GM12878 (cell line): ENCODE measurements around the gene IL22. TPM values are rescaled to one million over a fixed set of nuclear protein-coding genes. Genes with fewer than 3 reads are reported as not detected.

Experiments
- ATAC-seq: fragments of 200-7000 bp; cut with Tn5 transposase; 3 replicates; pipeline ENCODE4 v1.9.1; 2020; ENCODE audit warnings: mild to moderate bottlenecking, moderate library complexity
- BruUV-seq: library from RNA; stranded (reverse); fragments of 400-500 nt; replicated peaks from 2 replicates; lab custom pipeline; 2021; lab: Mats Ljungman, UMichigan
- CTCF ChIA-PET: fragments of 300-600 bp; sonication (Branson Sonifier 250); formaldehyde crosslinking; extraction: SDS; loops from one replicate; lab custom pipeline; 2021; ENCODE audit warnings: inconsistent platforms; lab: Yijun Ruan, JAX
- POLR2A ChIA-PET: fragments of 350-600 bp; formaldehyde crosslinking; extraction: SDS; loops from one replicate; lab custom pipeline; 2021; ENCODE audit warnings: inconsistent platforms; lab: Charles Lee
- RAD21 ChIA-PET: fragments of 300-600 bp; sonication (Branson Sonifier 250); formaldehyde crosslinking; loops from one replicate; lab custom pipeline; 2023; ENCODE audit warnings: antibody characterized with exemption; ENCODE audit not compliant: unreplicated experiment; lab: Charles Lee
- SMC1A ChIA-PET: fragments of 300-600 bp; sonication (Branson Sonifier 250); formaldehyde crosslinking; loops from one replicate; lab custom pipeline; 2023; ENCODE audit not compliant: unreplicated experiment, uncharacterized antibody; lab: Charles Lee
- DNase-seq: peaks from one replicate; pipeline ENCODE4 v3.0.0-alpha.2; 2011; ENCODE audit warnings: low read depth, low spot score
- FAIRE-seq: peaks from 3 replicates; lab custom pipeline; 2011; peaks lifted over from hg19 to GRCh38; lab: Jason Lieb, UNC
- H2AFZ ChIP-seq: 2 replicates; pipeline ENCODE4 v1.6.0; 2011; ENCODE audit warnings: low read depth, low read length, control low read depth; ENCODE audit not compliant: control insufficient read depth
- H3K27ac ChIP-seq: 2 replicates; pipeline ENCODE4 v1.5.1; 2011; ENCODE audit warnings: control low read depth; ENCODE audit not compliant: control insufficient read depth, insufficient read depth
- H3K27me3 ChIP-seq, 2 experiments: replicated peaks in 1 of 2; 2 replicates each; pipeline versions ENCODE4 v1.6.0 to v1.6.1; 2011; ENCODE audit warnings: low read length in 1 of 2; ENCODE audit not compliant: control insufficient read depth in 2 of 2, insufficient read depth in 2 of 2
- H3K36me3 ChIP-seq, 2 experiments: 2 replicates each; pipeline ENCODE4 v1.5.1; 2011; ENCODE audit warnings: low read length in 1 of 2; ENCODE audit not compliant: control insufficient read depth in 2 of 2, insufficient read depth in 2 of 2
- H3K4me1 ChIP-seq: 2 replicates; pipeline ENCODE4 v1.6.1; 2011; ENCODE audit warnings: mild to moderate bottlenecking, low read length, moderate library complexity, mixed read lengths; ENCODE audit not compliant: control insufficient read depth, insufficient read depth
- H3K4me2 ChIP-seq: 2 replicates; pipeline ENCODE4 v1.6.0; 2011; ENCODE audit warnings: control low read depth; ENCODE audit not compliant: control insufficient read depth, insufficient read depth
- H3K4me3 ChIP-seq: fragments of 200-600 bp; sonication (generic); 2 replicates; pipeline ENCODE4 v1.5.1; 2016
- H3K79me2 ChIP-seq: 2 replicates; pipeline ENCODE4 v1.6.0; 2011; ENCODE audit warnings: low read length; ENCODE audit not compliant: control insufficient read depth, insufficient read depth
- H3K9ac ChIP-seq: 2 replicates; pipeline ENCODE4 v1.8.0; 2011; ENCODE audit warnings: low read length, control low read depth, mixed read lengths; ENCODE audit not compliant: control insufficient read depth, insufficient read depth
- H3K9me3 ChIP-seq: replicated peaks from 3 replicates; pipeline ENCODE4 v1.5.1; 2011; ENCODE audit warnings: mild to moderate bottlenecking, low read length; ENCODE audit not compliant: control insufficient read depth, insufficient read depth
- H4K20me1 ChIP-seq: 2 replicates; pipeline ENCODE4 v1.6.0; 2011; ENCODE audit not compliant: control insufficient read depth, insufficient read depth
- NR2F1 ChIP-seq: fragments of 450-650 bp; conservative IDR thresholded peaks from 2 replicates; pipeline ENCODE4 v1.6.1; 2017; ENCODE audit warnings: mild to moderate bottlenecking
- WGBS: methylation state at CpG from one replicate; pipeline ENCODE4 v1.1.6; 2016; ENCODE audit warnings: low lambda C conversion rate; ENCODE audit not compliant: insufficient replicate concordance, insufficient coverage; ENCODE audit errors: missing lambda C conversion rate; 5-methylcytosine and 5-hydroxymethylcytosine counted together
- in situ Hi-C: fragments of 300-500 bp; cut with MboI; formaldehyde crosslinking; loops from 9 replicates; pipeline ENCODE4 v1.14.3; 2018; ENCODE audit warnings: mixed read lengths
- intact Hi-C: fragments of 100-400 bp; cut with micrococcal nuclease; formaldehyde crosslinking; loops from one replicate; pipeline ENCODE4 v1.14.2; 2022; ENCODE audit not compliant: unreplicated experiment
- polyA plus RNA-seq, 11 experiments: library from polyadenylated mRNA; depleted of rRNA in 4 of 11; unstranded in 6 of 11; stranded (reverse) in 5 of 11; fragments of >200 nt; fragmentation: Nextera tagmentation in 4 of 11; fragmentation: Illumina TruSeq in 1 of 11; extraction: Ambion mirVana in 4 of 11; extraction: Trizol in 1 of 11; gene quantifications; 1 replicate in 1 of 11; 2 replicates in 10 of 11; pipeline versions ENCODE4 v1.2.1 to v1.2.3, GENCODE V29; 2011 to 2016; ENCODE audit warnings: inconsistent platforms in 2 of 11, missing spikeins in 2 of 11, low read depth in 1 of 11
- total RNA-seq, 4 experiments: library from RNA; depleted of rRNA in 3 of 4; stranded (reverse); fragments of >200 nt in 3 of 4; fragmentation: Illumina TruSeq in 1 of 4; extraction: Trizol in 1 of 4; gene quantifications; 2 replicates each; pipeline versions ENCODE4 v1.2.1 to v1.2.3, GENCODE V29; 2013 to 2021
- TF ChIP-seq, protein P1 (sequence below): fragments of 450-650 bp; IDR thresholded peaks from 2 replicates; pipeline ENCODE4 v1.6.1; 2017; ENCODE audit warnings: mild to moderate bottlenecking, moderate library complexity

IL22 gene
- total and polyA plus RNA-seq, 10 of the 15 experiments (the other 5 are each of a cell fraction or from before 2014, with no cell fraction given): not detected

GRCh38 chr12:68287106-68287505 is 33.7 kb upstream of the IL22 start:
- TF ChIP-seq, protein P1, sequence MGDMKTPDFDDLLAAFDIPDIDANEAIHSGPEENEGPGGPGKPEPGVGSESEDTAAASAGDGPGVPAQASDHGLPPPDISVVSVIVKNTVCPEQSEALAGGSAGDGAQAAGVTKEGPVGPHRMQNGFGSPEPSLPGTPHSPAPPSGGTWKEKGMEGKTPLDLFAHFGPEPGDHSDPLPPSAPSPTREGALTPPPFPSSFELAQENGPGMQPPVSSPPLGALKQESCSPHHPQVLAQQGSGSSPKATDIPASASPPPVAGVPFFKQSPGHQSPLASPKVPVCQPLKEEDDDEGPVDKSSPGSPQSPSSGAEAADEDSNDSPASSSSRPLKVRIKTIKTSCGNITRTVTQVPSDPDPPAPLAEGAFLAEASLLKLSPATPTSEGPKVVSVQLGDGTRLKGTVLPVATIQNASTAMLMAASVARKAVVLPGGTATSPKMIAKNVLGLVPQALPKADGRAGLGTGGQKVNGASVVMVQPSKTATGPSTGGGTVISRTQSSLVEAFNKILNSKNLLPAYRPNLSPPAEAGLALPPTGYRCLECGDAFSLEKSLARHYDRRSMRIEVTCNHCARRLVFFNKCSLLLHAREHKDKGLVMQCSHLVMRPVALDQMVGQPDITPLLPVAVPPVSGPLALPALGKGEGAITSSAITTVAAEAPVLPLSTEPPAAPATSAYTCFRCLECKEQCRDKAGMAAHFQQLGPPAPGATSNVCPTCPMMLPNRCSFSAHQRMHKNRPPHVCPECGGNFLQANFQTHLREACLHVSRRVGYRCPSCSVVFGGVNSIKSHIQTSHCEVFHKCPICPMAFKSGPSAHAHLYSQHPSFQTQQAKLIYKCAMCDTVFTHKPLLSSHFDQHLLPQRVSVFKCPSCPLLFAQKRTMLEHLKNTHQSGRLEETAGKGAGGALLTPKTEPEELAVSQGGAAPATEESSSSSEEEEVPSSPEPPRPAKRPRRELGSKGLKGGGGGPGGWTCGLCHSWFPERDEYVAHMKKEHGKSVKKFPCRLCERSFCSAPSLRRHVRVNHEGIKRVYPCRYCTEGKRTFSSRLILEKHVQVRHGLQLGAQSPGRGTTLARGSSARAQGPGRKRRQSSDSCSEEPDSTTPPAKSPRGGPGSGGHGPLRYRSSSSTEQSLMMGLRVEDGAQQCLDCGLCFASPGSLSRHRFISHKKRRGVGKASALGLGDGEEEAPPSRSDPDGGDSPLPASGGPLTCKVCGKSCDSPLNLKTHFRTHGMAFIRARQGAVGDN: no peak
- no peak for TF ChIP-seq NR2F1
- ChIA-PET CTCF (interaction anchor here (1.0 to 1.2 kb wide), 2 partner anchors 9 to 38 kb away, joined by 3 read pairs; no protein-coding TSS in a partner anchor), POLR2A (no interaction called here), RAD21 (no interaction called here), SMC1A (interaction anchor here (0.8 to 2.4 kb wide), 3 partner anchors 9 to 13 kb away, joined by 3 to 7 read pairs (median 5); no protein-coding TSS in a partner anchor)
- ATAC-seq: no peak
- DNase-seq: no peak
- Histone ChIP-seq H3K9me3 (no peaks in the 10 kb centered on the region; the same call in 2 of the 3 replicates), H3K9ac (no peak overlapping the region), H3K4me2 (no peak overlapping the region), H3K4me1 (peaks cover 7% of the 10 kb centered on the region), H3K27ac (no peak overlapping the region), H4K20me1 (no peaks in the 10 kb centered on the region), H3K36me3 (no peaks in the 10 kb centered on the region), H3K27me3 (no peaks in the 10 kb centered on the region), H2AFZ (no peak overlapping the region), H3K4me3 (no peak overlapping the region), H3K79me2 (no peaks in the 10 kb centered on the region)
- WGBS: 86% methylated on average over 5 of the region's 5 CpGs
- intact Hi-C loops: no loop called here
- in situ Hi-C loops: no loop called here
- FAIRE-seq: no peak
- no TSS peak for BruUV-seq
